ENCODE measurements around the gene HOXC12.

- TF ChIP-seq, protein P1, sequence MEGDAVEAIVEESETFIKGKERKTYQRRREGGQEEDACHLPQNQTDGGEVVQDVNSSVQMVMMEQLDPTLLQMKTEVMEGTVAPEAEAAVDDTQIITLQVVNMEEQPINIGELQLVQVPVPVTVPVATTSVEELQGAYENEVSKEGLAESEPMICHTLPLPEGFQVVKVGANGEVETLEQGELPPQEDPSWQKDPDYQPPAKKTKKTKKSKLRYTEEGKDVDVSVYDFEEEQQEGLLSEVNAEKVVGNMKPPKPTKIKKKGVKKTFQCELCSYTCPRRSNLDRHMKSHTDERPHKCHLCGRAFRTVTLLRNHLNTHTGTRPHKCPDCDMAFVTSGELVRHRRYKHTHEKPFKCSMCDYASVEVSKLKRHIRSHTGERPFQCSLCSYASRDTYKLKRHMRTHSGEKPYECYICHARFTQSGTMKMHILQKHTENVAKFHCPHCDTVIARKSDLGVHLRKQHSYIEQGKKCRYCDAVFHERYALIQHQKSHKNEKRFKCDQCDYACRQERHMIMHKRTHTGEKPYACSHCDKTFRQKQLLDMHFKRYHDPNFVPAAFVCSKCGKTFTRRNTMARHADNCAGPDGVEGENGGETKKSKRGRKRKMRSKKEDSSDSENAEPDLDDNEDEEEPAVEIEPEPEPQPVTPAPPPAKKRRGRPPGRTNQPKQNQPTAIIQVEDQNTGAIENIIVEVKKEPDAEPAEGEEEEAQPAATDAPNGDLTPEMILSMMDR (IDR thresholded peaks at IDR 0.05; ENCODE audit: low read depth, low read length, missing input control) = no peak
- TF ChIP-seq RAD21 (IDR thresholded peaks at IDR 0.05) = no peak
- no peak for TF ChIP-seq TAF1 (conservative IDR thresholded peaks at IDR 0.05)
- TF ChIP-seq, protein P2, sequence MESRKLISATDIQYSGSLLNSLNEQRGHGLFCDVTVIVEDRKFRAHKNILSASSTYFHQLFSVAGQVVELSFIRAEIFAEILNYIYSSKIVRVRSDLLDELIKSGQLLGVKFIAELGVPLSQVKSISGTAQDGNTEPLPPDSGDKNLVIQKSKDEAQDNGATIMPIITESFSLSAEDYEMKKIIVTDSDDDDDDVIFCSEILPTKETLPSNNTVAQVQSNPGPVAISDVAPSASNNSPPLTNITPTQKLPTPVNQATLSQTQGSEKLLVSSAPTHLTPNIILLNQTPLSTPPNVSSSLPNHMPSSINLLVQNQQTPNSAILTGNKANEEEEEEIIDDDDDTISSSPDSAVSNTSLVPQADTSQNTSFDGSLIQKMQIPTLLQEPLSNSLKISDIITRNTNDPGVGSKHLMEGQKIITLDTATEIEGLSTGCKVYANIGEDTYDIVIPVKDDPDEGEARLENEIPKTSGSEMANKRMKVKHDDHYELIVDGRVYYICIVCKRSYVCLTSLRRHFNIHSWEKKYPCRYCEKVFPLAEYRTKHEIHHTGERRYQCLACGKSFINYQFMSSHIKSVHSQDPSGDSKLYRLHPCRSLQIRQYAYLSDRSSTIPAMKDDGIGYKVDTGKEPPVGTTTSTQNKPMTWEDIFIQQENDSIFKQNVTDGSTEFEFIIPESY (IDR thresholded peaks at IDR 0.05) = no peak
- no peak for TF ChIP-seq JUND (IDR thresholded peaks at IDR 0.05)
- no peak for TF ChIP-seq SP1 (IDR thresholded peaks at IDR 0.05)
- no peak for TF ChIP-seq YY1 (IDR thresholded peaks at IDR 0.05)
- TF ChIP-seq, protein P3, sequence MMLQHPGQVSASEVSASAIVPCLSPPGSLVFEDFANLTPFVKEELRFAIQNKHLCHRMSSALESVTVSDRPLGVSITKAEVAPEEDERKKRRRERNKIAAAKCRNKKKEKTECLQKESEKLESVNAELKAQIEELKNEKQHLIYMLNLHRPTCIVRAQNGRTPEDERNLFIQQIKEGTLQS (IDR thresholded peaks at IDR 0.05) = no peak
- TF ChIP-seq, protein P4, sequence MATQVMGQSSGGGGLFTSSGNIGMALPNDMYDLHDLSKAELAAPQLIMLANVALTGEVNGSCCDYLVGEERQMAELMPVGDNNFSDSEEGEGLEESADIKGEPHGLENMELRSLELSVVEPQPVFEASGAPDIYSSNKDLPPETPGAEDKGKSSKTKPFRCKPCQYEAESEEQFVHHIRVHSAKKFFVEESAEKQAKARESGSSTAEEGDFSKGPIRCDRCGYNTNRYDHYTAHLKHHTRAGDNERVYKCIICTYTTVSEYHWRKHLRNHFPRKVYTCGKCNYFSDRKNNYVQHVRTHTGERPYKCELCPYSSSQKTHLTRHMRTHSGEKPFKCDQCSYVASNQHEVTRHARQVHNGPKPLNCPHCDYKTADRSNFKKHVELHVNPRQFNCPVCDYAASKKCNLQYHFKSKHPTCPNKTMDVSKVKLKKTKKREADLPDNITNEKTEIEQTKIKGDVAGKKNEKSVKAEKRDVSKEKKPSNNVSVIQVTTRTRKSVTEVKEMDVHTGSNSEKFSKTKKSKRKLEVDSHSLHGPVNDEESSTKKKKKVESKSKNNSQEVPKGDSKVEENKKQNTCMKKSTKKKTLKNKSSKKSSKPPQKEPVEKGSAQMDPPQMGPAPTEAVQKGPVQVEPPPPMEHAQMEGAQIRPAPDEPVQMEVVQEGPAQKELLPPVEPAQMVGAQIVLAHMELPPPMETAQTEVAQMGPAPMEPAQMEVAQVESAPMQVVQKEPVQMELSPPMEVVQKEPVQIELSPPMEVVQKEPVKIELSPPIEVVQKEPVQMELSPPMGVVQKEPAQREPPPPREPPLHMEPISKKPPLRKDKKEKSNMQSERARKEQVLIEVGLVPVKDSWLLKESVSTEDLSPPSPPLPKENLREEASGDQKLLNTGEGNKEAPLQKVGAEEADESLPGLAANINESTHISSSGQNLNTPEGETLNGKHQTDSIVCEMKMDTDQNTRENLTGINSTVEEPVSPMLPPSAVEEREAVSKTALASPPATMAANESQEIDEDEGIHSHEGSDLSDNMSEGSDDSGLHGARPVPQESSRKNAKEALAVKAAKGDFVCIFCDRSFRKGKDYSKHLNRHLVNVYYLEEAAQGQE (IDR thresholded peaks at IDR 0.05) = no peak
- TF ChIP-seq EGR1 (IDR thresholded peaks at IDR 0.05; ENCODE audit: low read depth in 2 of 2) = no peak
These were observed 641 bp upstream of the HOXC12 start for GRCh38 chr12:53953831-53954693.

Data from liver (tissue), 3 donors.